GM19397 (cell line): Measurements from ENCODE around the gene GPR161.

ENCODE experiments used
- ATAC-seq: cut with Tn5 transposase; IDR thresholded peaks from one replicate; pipeline ENCODE4 v1.9.1; 2021; ENCODE audit warnings: mild to moderate bottlenecking, moderate library complexity; ENCODE audit not compliant: unreplicated experiment

The GPR161 gene

GRCh38 chr1:168150283-168150682 lies 13.6 kb upstream of the GPR161 start:
- ATAC-seq = no peak

GRCh38 chr1:168148916-168149315 lies 12.2 kb upstream of the GPR161 start:
- peak; percentile 56 for ATAC-seq

- no peak for ATAC-seq
Observed at GRCh38 chr1:168146626-168147025, 9.9 kb upstream of the GPR161 start.

GRCh38 chr1:168146160-168146539 lies 9.4 kb upstream of the GPR161 start:
- no peak for ATAC-seq

GRCh38 chr1:168145184-168146159 lies 8.7 kb upstream of the GPR161 start:
- peak; percentile 87 for ATAC-seq

- ATAC-seq = no peak
Observed at GRCh38 chr1:168141871-168142385, 5.2 kb upstream of the GPR161 start.

GRCh38 chr1:168139070-168139469 lies 2.3 kb upstream of the GPR161 start:
- ATAC-seq = no peak

- no peak for ATAC-seq
Observed at GRCh38 chr1:168138134-168138533, 1.4 kb upstream of the GPR161 start.

- ATAC-seq = no peak
Observed at GRCh38 chr1:168137515-168137821, 738 bp upstream of the GPR161 start.

GRCh38 chr1:168135921-168136708 lies 615 bp downstream of the GPR161 start:
- ATAC-seq = peak; percentile 19

GRCh38 chr1:168135116-168135920 lies 1.4 kb downstream of the GPR161 start:
- ATAC-seq = no peak

- ATAC-seq = no peak
Observed at GRCh38 chr1:168134642-168135041, 2.1 kb downstream of the GPR161 start.

- no peak for ATAC-seq
Observed at GRCh38 chr1:168134132-168134531, 2.6 kb downstream of the GPR161 start.

- no peak for ATAC-seq
Observed at GRCh38 chr1:168129933-168130332, 6.8 kb downstream of the GPR161 start.

GRCh38 chr1:168127503-168127902 lies 9.2 kb downstream of the GPR161 start:
- no peak for ATAC-seq

GRCh38 chr1:168125051-168125450 lies 11.7 kb downstream of the GPR161 start:
- ATAC-seq = no peak

- no peak for ATAC-seq
Observed at GRCh38 chr1:168121401-168122011, 15.2 kb downstream of the GPR161 start.

- no peak for ATAC-seq
Observed at GRCh38 chr1:168119750-168120149, 17.0 kb downstream of the GPR161 start.

- no peak for ATAC-seq
Observed at GRCh38 chr1:168116327-168116799, 20.4 kb downstream of the GPR161 start.

- ATAC-seq = no peak
Observed at GRCh38 chr1:168114845-168115244, 21.9 kb downstream of the GPR161 start.
